NB4 (cell line): ENCODE data around the gene RBM33.
"Not testable (repeated sequence)": the region's sequence is repeated elsewhere in the genome, so short reads cannot be mapped to it uniquely, and the experiment has no call there.

ENCODE experiments used
- DNase-seq: peaks from one replicate; pipeline ENCODE4 v3.0.0; 2010; ENCODE audit warnings: low read depth
- H3K4me3 ChIP-seq: one replicate; pipeline ENCODE4 v1.5.1; 2011; ENCODE audit warnings: mild to moderate bottlenecking, low read depth, low read length, moderate library complexity
- CTCF ChIP-seq: IDR thresholded peaks from one replicate; pipeline ENCODE4 v1.5.1; 2012; ENCODE audit warnings: low read depth, low read length
- MAX ChIP-seq: IDR thresholded peaks from 2 replicates; pipeline ENCODE4 v1.6.1; 2011; ENCODE audit warnings: low read depth, low read length
- MYC ChIP-seq: IDR thresholded peaks from 2 replicates; pipeline ENCODE4 v1.6.1; 2011; ENCODE audit warnings: low read depth, low read length
- POLR2A ChIP-seq: IDR thresholded peaks from 2 replicates; pipeline ENCODE4 v1.6.1; 2011; ENCODE audit warnings: mild to moderate bottlenecking; ENCODE audit not compliant: insufficient read length; ENCODE audit errors: extremely low read depth

RBM33 gene

GRCh38 chr7:155683714-155684113 is 39.3 kb downstream of the RBM33 start:
- no peak for TF ChIP-seq CTCF
- no peak for TF ChIP-seq POLR2A
- TF ChIP-seq MYC: no peak
- TF ChIP-seq MAX: no peak
- no peak for DNase-seq
- H3K4me3 ChIP-seq: no peak overlapping the region

GRCh38 chr7:155684543-155684942 is 40.1 kb downstream of the RBM33 start:
- no peak overlapping the region for H3K4me3 ChIP-seq
- no peak for DNase-seq
- TF ChIP-seq POLR2A (no peak), MYC (no peak), CTCF (no peak), MAX (no peak)

GRCh38 chr7:155685070-155685790 is 40.8 kb downstream of the RBM33 start:
- no peak for DNase-seq
- no peak overlapping the region for H3K4me3 ChIP-seq
- TF ChIP-seq CTCF: no peak
- no peak for TF ChIP-seq MAX

GRCh38 chr7:155685791-155686160 is 41.3 kb downstream of the RBM33 start:
- H3K4me3 ChIP-seq: no peak overlapping the region
- no peak for DNase-seq
- TF ChIP-seq MYC (no peak), CTCF (no peak), MAX (no peak), POLR2A (no peak)

- DNase-seq, H3K4me3 ChIP-seq: not testable (repeated sequence)
These were observed 42.3 kb downstream of the RBM33 start for GRCh38 chr7:155686620-155687324.

GRCh38 chr7:155688237-155688636 is 43.8 kb downstream of the RBM33 start:
- H3K4me3 ChIP-seq, DNase-seq: not testable (repeated sequence)

GRCh38 chr7:155690655-155691054 is 46.2 kb downstream of the RBM33 start:
- H3K4me3 ChIP-seq, DNase-seq: not testable (repeated sequence)
